Right renal pelvis (tissue), 4 donors: ENCODE measurements around the gene CEACAM8. TPM values are rescaled to one million over a fixed set of nuclear protein-coding genes. Genes with fewer than 3 reads are reported as not detected.
"Not testable (repeated sequence)": the region's sequence is repeated elsewhere in the genome, so short reads cannot be mapped to it uniquely, and the experiment has no call there.

Experiments
- DNase-seq, 4 donors: peaks; one replicate each; pipeline ENCODE4 v3.0.0-alpha.2; 2013; ENCODE audit warnings: low read depth in 4 of 4, low spot score in 3 of 4, missing footprints in 1 of 4
- polyA plus RNA-seq, 4 donors: library from polyadenylated mRNA; unstranded; fragments of 120-200 nt; gene quantifications; one replicate each; pipeline ENCODE4 v1.2.1, GENCODE V29; 2013; ENCODE audit not compliant: insufficient read length in 4 of 4

Gene CEACAM8
- polyA plus RNA-seq, 4 donors, result 0.08 to 0.21 (median 0.17) TPM; not detected in 1

DNA sequence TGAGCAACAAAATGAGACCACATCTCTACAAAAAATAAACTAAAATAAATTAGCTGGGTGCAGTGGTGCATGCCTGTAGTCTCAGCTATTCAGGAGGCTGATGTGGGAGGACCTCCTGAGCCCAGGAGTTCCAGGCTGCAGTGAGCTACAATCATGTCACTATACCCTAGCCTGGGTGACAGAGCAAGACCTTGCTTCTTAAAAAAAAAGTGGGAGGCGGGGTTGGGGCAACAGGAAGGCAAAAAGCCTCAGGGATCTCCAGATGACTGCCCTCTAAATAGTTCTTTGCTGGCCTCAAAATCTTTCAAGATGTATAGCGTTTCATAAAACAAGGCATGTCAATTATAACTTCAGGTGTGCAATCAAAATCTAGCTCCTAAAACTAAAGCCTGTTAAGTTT, 18.5 kb downstream of the CEACAM8 start:
- no peak for DNase-seq

- DNase-seq, result no peak
Measured at GRCh38 chr19:42573642-42574041, 21.1 kb downstream of the CEACAM8 start.

GRCh38 chr19:42571116-42571515, 23.6 kb downstream of the CEACAM8 start:
- DNase-seq, result no peak

- DNase-seq, result no peak
Measured at GRCh38 chr19:42569193-42569592, 25.5 kb downstream of the CEACAM8 start.

GRCh38 chr19:42568006-42568405, 26.7 kb downstream of the CEACAM8 start:
- DNase-seq, result no peak

- DNase-seq, result no peak
Measured at GRCh38 chr19:42567567-42567966, 27.2 kb downstream of the CEACAM8 start.

- DNase-seq, result no peak
Measured at GRCh38 chr19:42563352-42564210, 31.1 kb downstream of the CEACAM8 start.

DNA sequence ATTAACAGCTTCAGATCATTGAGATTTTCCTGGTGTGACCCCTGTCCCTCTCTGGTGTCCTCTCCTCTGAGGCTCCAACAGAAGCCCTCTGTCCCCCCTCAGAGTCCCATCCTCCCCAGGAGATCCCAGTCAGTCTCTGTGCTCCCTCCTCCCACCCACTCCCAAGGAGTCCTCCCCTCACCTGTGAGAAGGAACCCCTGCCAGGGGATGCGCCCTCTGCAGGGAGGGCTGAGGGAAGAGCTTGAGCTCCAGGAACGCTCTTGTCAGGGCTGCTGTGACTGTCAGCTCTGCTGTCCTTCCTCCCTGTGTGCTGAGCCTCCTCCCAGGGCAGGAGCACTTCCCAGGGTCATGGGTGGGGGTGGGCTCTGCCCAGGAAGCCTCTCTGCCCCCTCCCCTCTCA, 33.2 kb downstream of the CEACAM8 start:
- DNase-seq, result no peak

- no peak for DNase-seq
Measured at GRCh38 chr19:42560731-42561130, 34.0 kb downstream of the CEACAM8 start.

DNA sequence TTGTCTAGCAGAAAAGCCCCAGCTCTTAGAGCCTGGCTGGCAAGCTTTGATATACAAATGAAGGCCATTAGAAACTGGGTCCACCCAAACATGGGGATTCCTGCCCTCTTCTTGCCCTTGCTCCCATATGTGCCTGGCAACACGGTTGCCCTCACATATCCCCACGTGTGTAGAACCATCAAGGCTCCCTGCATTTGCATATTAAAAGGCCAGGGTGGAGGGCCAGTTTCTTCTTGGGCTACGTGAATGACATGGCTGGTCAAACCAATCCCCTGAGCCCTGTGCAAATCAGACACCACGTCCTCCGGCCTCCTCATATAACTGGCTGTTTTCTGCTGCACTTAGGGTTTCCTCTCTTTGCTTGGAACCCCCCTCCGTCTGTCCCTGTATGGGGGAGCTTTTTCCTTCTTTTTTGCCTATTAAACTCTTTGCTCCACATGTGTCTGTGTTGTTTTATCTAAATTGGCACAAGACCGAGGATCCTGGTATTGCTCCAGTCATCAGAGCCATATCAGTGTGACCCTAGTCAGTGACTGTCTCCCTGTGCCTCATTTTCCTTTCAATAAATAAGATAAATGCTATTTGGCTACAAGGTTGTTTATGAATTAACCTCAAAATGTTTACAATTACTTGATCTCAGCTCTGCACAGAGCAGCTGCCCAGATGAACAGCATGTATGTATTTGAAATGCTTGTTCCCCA, 36.1 kb downstream of the CEACAM8 start:
- no peak for DNase-seq

- not testable (repeated sequence) for DNase-seq
Measured at GRCh38 chr19:42557386-42557871, 37.3 kb downstream of the CEACAM8 start.

DNA sequence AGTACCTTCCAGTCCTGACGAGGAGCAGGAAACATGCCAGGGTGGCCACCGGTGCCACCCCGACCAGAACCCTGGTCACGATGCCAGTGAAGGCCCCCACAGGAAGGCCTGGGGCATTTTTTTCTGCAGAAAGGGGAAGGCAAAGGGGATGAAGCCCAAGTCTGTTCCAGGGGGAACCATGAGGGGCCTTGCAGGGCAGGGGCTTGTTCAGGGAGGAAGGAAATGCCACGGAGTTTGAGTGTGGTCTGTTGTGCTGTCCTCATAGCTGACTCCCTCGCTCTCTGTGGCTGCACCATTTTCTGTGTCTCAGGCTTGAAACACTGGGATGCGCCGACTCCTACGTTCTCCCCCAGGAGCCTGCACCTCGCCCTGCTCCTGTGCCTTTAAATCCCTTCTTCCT, 38.9 kb downstream of the CEACAM8 start:
- DNase-seq, result no peak

GRCh38 chr19:42555317-42555716, 39.4 kb downstream of the CEACAM8 start:
- no peak for DNase-seq

GRCh38 chr19:42554046-42554575, 40.6 kb downstream of the CEACAM8 start:
- no peak for DNase-seq

DNA sequence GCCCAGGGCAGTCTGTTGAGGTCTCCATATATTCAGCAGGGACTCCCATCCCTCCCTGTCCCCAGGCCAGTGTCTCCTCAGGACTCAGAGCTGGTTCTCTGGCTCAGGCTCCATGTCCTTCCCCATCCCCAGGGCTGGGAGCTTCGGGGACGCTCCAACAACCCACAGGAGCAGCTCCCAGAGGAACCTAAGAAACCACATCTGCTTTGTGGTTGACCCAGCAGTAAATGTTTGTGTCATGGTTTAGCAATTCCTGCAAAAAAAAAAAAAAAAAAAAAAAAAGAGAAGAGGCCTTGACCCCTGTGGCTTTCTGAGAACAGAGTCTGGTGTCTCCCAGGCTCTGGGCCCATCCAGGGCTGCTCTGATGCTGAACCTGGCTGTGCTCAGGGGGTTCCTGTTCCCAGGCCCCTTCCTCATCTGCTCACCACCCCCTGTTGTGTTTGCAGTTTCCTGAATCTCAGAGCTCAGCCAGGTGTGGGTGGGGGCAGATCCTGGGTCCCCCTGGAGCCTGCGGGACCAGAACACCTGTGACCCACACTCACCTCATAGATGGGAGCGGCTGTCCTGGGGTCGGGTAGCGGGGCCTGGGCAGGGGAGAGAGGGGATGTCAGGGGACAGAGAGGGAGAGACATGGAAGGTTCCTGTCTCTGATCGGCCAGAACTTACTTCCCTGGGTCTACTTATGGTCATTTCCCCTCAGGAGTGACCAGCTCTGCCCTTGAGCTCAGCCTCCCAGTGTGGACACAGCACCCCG, 41.3 kb downstream of the CEACAM8 start:
- DNase-seq, result no peak

DNA sequence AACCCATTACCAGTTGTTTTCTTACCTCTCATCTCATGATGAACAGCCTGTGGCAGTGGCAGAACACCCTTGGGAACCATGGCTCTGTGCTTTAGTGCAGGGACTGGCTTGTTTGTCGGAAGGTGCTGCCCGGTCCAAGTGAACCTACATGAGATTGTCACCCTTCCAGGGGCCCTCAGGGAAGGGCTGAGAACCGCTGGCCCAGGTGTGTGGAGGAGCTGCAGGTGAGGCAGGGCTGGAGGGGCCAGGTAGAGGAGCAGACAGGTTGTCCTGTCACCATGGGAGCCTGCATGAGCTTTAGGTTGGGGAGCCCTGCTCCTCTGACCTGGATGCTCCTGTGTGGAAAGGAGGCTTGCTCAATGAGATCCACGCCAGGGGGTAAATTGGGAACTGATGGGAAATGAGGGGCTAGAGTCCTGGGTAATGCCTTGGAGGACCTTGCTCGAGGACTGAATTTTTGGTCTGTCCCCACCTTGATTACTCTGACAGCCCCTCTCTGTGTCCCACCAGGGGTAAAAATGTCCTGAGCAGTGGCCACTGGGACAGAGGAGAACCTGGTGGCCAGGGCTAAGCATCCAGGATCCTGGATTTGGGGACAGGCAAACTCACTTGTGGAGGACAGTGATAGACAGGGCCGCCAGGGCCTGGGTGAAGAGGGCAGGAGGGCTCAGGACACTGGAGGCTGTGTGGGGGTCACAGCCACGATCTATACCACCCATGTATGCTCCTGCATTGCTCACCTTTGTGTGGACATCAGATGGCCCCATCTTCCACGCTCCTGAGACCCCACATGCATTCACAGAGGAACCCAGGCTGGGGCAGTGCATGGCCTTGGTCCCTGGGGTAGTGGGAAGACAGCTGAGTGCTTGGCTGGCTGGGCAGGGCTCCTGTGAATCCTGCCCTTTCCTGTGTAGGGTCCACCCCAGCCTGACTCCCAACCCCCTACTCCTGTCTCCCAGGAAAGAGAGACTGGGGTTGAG, 42.3 kb downstream of the CEACAM8 start:
- no peak for DNase-seq

DNA sequence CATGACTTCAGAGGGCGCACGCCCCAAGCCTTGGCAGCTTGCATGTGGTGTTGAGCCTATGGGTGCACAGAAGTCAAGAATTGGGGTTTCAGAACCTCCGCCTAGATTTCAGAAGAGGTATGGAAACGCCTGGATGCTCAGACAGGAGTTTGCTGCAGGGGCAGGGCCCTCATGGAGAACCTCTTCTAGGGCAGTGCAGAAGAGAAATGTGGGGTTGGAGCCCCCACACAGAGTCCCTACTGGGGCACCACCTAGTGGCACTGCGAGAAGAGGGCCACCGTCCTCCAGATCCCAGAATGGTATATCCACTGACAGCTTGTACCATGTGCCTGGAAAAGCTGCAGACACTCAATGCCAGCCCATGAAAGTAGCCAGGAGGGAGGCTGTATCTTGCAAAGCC, 44.2 kb downstream of the CEACAM8 start:
- not testable (repeated sequence) for DNase-seq

DNA sequence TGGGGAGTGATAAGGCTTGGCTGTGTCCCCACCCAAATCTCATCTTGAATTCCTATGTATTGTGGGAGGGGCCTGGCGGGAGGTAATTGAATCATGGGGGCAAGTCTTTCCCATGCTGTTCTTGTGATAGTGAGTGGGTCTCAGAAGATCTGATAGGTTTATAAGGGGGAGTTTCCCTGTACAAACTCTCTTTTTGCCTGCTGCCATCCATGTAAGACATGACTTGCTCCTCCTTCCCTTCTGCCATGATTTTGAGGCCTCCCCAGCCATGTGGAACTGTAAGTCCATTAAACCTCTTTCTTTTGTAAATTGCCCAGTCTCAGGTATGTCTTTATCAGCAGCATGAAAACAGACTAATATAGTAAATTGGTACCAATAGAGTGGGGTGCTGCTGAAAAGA, 45.7 kb downstream of the CEACAM8 start:
- DNase-seq, result not testable (repeated sequence)

DNA sequence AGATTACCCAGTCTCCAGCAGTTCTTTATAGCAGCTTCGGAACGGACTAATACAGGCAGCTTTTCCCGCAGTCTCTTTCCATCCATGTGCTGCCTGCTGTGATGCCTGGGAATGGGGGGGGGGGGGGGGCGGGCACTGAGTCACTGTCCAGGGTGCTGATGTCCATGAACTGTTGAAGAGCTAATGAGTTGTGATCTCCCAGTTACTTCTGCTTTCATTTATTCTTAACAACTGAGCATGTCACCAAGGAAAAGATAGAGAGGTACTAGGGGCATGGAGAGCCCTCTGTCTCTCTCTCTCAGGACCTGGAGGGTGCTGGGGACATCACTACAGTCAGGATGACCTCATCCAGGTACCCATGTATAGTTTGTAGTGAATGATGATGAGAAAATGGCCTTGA, 46.2 kb downstream of the CEACAM8 start:
- no peak for DNase-seq

- no peak for DNase-seq
Measured at GRCh38 chr19:42547929-42548328, 46.8 kb downstream of the CEACAM8 start.
